GM20431 (cell line): ENCODE results near the gene TMEM14C.
"Not testable (repeated sequence)": the region's sequence is repeated elsewhere in the genome, so short reads cannot be mapped to it uniquely, and the experiment has no call there.

Experiments used
- in situ Hi-C: fragments of 300-500 bp; cut with MseI, MboI; formaldehyde crosslinking; loops from one replicate; pipeline ENCODE4 v1.15.0; 2020; ENCODE audit warnings: low sequenced_read_pairs; ENCODE audit not compliant: unreplicated experiment

TMEM14C gene

DNA sequence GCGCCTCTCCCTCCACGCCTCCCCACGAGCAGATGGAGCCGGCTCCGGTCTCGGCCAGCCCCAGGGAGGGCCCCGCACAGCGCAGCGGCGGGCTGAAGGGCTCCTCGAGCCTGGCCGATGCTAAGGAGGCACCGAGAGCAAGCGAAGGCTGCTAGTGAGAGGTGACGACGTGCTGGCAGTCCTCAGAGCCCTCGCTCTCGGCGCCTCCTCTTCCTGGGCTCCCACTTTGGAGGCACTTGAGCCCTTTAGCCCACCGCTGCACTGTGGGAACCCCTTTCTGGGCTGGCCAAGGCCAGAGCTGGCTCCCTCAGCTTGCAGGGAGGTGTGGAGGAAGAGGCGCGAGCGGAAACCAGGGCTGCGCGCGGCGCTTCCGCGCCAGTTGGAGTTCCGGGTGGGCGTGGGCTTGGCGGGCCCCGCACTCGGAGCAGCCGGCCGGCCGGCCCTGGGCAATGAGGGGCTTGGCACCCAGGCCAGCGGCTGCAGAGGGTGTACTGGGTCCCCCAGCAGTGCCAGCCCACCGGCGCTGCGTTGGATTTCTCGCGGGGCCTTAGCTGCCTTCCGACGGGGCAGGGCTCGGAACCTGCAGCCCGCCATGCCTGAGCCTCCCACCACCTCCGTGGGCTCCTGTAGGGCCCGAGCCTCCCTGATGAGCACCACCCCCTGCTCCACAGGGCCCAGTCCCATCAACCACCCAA is 2.5 kb upstream of the TMEM14C start:
- in situ Hi-C loops, result no loop called here

DNA sequence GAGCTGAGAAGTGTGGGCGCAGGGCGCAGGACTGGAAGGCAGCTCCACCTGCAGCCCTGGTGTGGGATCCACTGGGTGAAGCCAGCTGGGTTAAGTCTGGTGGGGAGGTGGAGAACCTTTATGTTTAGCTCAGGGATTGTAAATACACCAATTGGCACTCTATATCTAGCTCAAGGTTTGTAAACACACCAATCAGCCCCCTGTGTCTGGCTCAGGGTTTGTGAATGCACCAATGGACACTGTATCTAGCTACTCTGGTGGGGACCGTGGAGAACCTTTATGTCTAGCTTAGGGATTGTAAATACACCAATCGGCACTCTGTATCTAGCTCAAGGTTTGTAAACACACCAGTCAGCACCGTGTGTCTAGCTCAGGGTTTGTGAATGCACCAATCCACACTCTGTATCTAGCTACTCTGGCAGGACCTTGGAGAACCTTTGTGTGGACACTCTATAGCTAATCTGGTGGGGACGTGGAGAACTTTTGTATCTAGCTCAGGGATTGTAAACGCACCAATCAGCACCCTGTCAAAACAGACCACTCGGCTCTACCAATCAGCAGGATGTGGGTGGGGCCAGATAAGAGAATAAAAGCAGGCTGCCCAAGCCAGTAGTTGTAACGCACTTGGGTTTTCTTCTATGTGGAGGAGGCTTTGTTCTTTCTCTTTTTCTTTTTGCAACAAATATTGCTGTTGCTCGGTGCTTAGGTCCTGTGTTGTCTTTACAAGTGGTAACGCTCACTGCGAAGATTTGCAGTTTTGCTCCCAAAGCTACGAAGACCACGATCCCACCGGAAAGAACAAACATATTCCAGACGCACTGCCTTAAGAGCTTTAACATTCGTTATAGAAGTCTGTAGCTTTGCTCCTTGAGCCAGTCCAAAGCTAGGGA is 1.7 kb upstream of the TMEM14C start:
- in situ Hi-C loops, result not testable (repeated sequence)

DNA sequence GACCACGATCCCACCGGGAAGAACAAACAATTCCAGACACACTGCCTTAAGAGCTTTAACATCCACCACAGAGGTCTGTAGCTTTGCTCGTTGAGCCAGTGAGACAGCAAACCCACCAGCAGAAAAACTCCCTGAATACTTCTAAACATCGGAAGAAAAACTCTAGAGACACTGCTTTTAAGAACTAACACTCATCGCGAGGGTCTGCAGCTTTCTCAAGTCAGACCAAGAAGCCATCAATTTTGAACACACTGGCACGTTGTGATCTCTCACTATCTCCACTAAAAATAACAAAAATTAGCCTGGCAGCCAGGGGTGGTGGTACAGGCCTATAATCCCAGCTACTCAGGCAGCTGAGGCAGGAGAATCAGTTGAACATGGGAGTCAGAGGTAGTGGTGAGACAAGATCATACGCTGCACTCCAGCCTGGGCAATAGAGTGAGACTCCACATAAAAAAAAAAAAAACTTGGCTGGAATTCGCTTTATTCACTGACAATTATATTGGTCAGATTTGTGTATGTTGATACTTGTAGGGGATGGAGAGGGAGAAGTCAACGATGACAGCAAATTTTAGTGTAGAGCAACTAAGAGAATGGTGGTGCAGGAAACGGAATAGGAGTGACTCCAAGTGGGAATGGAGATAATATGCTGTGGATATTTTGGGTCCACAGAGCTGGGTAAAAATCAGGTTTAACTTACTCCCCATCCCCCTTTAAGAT is 860 bp upstream of the TMEM14C start:
- in situ Hi-C loops, result no loop called here

DNA sequence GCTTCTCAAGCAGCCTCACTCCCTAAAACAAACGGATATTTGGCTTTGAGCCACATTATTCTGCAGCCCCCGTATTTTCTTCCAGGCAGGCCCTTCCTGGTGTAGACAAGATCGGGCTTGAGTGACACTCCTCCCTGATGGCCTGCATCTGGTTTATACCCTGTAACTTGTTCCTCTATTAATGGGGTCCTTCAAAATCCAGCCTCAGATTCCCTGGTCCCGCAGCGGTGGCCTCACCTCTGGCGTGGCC is 375 bp upstream of the TMEM14C start:
- in situ Hi-C loops, result no loop called here

DNA sequence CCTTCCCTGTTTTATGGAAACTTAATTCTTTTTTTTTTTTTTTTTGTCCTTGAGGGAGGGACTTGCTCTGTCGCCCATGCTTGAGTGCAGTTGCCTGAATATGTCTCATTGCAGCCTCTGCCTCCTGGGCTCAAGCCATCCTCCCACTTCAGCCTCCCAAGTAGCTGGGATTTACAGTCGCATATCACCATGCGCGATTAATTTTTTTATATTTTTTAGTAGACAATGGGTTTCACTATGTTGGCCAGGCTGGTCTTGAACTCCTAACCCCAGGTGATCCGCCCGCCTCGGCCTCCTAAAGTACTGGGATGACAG is 654 bp downstream of the TMEM14C start:
- in situ Hi-C loops, result no loop called here

DNA sequence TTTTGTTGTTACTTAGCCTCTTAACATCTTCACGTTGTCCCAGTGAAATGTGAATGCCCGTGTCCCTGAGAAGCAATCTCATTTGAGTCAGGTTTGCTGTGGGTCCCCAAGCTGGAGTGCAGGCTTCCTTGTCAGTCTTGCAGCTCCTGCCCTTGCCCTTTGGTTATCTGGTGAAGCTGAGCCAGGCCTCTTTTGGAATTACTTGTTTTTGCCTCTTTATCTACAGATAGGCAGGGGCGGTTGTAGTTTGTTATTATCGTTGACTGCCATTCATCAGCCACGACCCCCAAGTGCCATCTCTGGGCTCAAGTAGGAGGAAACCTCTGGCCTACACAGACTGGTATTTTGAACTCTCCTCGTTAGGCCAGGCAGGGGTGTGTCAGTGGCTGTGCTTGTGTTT is 2.2 kb downstream of the TMEM14C start:
- in situ Hi-C loops, result no loop called here

DNA sequence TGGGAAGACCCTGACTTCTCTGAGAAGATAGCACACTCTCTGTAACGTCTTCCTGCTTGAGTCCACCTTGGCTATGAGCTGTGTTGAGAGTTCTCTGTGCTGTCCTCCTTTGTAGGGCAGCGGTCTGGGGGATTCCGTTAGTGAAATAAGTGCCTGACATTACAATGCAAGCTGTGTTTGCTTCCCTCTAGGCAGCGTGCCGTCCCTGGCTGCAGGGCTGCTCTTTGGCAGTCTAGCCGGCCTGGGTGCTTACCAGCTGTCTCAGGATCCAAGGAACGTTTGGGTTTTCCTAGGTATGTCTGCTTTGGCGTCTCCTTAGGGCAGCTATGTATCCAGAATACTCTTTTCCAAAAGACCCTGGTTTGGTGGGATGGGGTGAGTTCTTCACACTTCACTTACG is 2.8 kb downstream of the TMEM14C start:
- in situ Hi-C loops, result no loop called here

DNA sequence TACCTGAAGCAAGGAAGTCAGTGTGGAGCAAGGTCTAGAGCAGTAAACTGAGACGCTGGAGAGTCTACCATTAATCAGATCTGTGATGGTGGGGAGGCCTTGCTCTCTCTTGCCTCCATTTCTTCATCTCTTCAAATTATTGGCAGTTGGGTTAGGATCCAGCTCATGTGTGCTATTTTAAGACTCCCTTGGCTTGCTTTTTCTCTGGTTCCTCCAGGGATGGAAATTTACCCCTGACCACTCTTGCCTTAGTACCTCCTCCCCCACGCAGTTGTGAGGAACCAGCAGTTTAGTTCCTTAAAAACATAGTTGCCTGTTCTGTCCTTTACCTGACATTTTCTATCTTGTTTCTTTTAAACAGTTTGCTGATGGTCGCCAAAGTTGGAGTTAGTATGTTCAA is 7.4 kb downstream of the TMEM14C start:
- in situ Hi-C loops, result no loop called here

DNA sequence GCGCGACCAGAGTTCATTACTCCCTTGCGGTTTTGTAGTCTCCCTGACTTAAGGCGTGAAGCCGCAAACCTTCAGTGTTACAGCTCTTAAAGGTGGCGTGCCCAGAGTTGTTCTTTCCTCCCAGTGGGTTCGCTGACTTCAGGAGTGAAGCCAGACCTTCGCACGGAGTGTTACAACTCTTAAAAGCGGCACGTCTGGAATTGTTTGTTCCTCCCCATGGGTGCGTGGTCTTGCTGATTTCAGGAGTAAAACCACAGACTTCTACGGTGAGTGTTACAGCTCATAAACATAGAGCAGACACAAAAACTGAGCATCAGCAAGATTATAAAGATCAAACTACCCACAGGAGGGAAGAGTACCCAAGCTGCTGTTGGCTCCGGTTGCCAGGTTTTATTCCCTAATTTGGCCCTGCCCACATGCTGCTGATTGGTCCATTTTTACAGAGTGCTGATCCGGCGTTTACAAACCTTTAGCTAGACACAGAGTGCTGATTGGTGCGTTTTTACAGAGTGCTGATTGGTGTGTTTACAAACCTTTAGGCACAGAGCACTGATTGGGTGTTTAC is 10.4 kb downstream of the TMEM14C start:
- in situ Hi-C loops, result no loop called here

DNA sequence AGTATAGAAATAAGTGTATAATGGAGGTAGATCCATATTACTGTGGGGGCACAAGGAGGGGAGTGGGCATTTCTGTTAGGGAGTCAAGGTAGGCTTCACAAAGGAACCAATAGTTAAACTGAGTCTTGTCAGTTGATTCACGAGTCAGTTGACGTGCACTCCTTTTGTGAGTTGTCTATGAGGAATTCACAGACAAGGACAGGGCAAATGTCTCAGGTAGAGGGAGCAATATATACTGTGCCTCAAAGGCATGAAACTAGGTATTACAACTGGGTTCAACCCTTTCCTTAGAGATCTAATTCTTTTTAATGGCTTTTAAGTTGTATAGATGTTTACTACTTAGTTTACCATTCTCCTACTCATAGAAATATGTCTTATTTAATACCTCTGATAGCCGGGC is 11.0 kb downstream of the TMEM14C start:
- in situ Hi-C loops, result no loop called here

DNA sequence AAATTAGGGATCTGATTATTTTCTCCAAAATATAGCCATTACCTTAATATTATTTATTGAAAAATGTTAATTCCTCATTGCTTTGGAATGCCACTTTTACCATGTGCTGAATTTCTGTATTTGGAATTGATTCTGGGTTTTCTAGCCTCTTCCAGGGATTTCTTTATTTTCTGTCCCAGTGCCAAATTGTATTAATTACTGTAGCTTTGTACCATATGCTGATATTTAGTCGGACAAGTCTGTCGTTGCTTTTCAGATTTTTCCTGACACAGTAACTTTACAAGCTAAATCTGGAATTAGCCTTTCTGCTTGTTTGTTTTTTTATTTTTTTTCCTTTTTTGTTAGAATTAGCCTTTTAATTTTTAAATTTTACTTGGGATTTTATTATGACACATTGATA is 13.9 kb downstream of the TMEM14C start:
- in situ Hi-C loops, result no loop called here

DNA sequence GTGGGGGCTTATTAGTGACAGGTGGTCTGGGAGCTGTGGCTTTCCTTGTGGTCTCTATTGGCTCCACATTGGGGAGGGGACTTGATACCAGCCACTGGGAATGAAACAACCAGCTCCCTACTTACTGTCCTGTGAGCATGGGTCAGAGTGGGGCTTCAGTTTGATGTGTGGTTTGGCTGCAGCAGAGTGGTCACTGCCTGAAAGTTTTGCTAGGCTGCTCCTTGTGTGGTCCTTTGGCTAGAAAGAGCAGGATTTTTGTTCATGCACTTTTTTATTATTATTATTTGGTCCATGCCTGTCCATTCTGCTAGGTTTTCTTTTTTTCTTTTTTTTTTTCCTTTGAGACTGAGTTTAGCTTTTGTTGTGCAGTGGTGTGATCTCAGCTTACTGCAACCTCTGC is 17.2 kb downstream of the TMEM14C start:
- in situ Hi-C loops, result no loop called here

DNA sequence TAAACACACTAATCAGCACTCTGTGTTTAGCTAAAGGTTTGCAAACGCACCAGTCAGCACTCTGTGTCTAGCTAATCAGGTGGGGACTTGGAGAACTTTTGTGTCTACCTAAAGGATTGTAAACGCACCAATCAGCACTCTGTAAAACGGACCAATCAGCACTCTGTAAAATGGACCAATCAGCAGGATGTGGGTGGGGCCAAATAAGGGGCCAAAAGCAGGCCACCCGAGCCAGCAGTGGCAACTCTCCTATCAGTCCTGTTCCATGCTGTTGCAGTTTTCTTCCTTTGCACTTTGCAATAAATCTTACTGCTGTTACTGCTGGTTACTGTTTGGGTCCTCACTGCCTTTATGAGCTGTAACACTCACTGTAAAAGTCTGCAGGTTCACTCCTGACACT is 18.8 kb downstream of the TMEM14C start:
- in situ Hi-C loops, result not testable (repeated sequence)

DNA sequence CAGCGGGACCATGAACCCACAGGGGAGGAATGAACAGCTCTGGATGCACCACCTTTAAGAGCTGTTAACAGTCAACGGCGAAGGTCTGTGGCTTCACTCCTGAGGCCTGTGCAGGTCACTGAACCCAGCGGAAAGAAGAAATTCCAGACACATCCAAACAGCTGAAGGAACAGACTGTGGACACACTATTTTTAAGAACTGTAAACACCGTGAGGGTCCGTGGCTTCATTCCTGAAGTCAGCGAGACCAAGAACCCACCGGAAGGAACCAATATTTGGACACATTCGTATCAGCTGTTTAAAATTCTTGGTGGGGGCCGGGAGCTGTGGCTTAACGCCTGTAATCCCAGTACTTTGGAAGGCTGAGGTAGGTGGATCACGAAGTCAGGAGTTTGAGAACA is 19.4 kb downstream of the TMEM14C start:
- in situ Hi-C loops, result no loop called here

DNA sequence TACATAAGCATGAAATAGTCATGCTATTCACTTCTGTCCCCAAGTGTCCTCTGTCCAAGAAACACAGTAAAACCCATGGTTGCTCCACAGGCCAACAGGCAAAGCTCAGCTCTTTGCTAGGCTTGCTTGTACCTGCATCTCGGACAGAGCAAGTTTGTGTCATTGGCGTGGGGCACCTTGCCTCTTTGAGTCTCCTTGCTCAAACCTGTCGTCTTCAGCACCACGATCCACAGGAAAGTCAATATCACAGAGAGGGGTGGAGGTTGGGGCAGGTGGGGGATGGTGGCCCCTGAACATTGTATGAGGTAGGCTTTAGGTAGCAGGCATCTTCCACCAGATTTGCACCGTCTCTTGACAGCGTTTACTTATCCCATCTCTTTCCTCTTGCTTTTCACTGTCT is 20.6 kb downstream of the TMEM14C start:
- in situ Hi-C loops, result no loop called here

DNA sequence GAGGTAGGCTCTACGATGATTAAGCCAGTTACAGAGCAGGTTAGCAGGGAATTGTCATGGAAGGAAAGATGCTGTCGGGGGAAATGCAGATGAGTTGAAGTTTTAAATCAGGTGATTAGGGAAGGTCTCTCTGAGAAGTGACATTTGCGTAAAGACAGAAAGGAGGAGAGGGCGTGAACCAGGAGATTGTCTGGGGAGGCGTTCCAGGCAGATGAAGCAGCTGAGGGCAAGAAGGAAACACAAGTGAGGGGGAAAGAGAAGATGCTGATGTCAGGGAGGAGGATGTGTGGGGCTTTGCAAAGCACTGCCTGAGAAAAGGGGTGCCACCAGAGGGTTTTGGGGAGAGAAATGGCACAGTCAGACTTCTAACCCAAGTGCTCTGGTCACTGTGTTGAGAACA is 22.2 kb downstream of the TMEM14C start:
- in situ Hi-C loops, result no loop called here

DNA sequence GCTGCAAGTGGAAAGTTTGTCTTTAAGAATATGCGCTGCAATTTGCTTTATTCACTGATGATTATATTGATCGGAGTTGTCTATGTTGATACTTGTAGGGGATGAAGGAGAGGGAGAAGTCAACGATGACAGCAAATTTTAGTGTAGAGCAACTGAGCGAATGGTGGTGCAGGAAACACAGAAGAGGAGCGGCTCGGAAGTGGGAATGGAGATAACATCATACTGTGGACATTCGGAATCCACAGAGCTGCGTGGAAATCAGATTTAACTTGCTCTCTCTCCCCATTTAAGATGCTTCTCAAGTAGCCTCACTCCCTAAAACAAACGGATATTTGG is 24.0 kb downstream of the TMEM14C start:
- in situ Hi-C loops, result no loop called here

DNA sequence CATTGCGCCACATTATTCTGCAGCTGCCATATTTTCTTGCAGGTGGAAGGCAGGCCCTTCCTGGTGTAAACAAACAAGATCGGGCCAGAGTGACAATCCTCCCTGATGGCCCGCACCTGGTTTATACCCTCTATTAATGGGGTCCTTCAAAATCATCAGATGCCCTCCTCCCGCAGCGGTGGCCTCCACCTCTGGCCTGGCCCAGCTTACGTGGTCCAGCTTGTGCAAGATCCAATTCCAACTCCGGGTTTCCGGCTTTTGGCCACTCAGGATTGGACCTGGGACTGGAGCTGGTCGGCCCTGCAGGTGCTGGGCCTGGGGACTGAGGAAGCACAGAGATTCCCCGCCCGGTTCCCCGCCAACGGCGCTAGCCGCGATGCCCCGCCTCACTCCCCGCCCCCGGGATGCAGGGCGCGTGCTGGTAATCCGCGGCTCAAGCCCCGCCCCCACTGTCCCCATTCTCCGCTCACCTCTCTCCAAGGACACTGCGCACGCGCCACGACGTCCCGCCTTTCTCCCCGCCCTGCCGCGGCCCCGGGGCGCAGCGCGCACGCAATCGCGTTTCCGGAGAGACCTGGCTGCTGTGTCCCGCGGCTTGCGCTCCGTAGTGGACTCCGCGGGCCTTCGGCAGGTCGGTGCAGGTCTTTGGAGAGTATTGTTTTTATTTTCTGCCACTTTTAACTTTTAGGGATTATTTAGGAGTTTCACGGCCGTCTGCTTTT is 24.5 kb downstream of the TMEM14C start, which contains the start of gene TMEM14B:
Gene TMEM14B, plus strand, starts transcription at position 555 of the 722 bp plus-strand sequence. CDS start 1,441 bp downstream, outside the sequence.
- in situ Hi-C loops, result no loop called here

DNA sequence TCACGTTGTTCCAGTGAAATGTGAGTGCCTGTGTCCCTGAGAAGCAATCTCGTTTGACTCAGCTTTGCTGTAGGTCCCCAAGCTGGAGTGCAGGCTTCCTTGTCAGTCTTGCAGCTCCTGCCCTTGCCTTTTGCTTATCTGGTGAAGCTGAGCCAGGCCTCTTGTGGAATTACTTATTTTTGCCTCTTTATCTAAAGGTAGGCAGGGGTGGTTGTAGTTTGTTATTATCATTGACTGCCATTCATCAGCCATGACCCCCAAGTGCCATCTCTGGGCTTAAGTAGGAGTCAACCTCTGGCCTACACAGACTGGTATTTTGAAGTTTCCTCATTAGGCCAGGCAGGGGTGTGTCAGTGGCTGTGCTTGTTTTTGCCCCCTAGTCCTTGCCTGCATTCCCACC is 26.9 kb downstream of the TMEM14C start:
- in situ Hi-C loops, result no loop called here

DNA sequence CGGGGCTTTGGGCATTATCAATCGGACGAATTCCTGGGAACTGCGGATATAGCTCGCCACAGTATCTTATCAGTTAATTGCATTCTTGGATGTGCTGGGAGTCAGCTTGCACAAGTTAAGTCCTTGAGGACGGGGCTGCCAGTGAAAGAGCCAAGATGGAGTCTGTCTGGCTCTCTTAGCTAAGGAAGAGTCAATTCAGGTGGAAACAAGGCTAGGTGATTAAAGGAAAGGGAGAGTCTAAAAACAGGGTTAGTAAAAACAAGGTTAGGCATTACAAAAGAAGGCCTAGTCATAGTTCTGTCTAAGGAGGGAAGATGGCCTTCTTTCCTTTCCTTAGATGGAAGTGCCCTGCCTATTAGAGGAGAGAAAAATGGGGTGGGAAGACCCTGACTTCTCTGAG is 27.7 kb downstream of the TMEM14C start:
- in situ Hi-C loops, result not testable (repeated sequence)
